ENCODE measurements around the gene ZNF423.

Gene ZNF423

GRCh38 chr16:49617016-49617629, 238.8 kb downstream of the ZNF423 start:
- Histone ChIP-seq H3K9me3 (ENCODE audit: insufficient read depth, low read length, severe bottlenecking) (no peaks in the 10 kb centered on the region), H3K9ac (ENCODE audit: low read depth, low read length) (no peak overlapping the region), H3K4me3 (ENCODE audit: low read depth in 1 of 2, low read length in 2 of 2) (no peak overlapping the region), H3K4me2 (ENCODE audit: insufficient read depth, low read length) (no peak overlapping the region), H3K4me1 (ENCODE audit: insufficient read depth, low read length) (no peaks in the 10 kb centered on the region), H3K27ac (ENCODE audit: low read length) (no peak overlapping the region), H4K20me1 (ENCODE audit: insufficient read depth, low read length) (no peaks in the 10 kb centered on the region), H3K27me3 (ENCODE audit: insufficient read depth, low read length, poor library complexity) (no peaks in the 10 kb centered on the region), H3K79me2 (ENCODE audit: insufficient read depth, low read length) (no peaks in the 10 kb centered on the region), H2AFZ (ENCODE audit: low read depth, low read length) (no peak overlapping the region), H3K36me3 (ENCODE audit: insufficient read depth, low read length) (no peaks in the 10 kb centered on the region)
- peak; percentile 1 for DNase-seq
- no peak for ATAC-seq (ENCODE audit: insufficient read depth, low read depth)
- TF ChIP-seq EZH2 (IDR thresholded peaks at IDR 0.05; ENCODE audit: borderline replicate concordance, low read depth, low read length, severe bottlenecking) (no peak), CTCF (IDR thresholded peaks at IDR 0.05; ENCODE audit: borderline replicate concordance, extremely low read depth, low read length, poor library complexity, severe bottlenecking) (no peak)

GRCh38 chr16:49615576-49615975, 240.3 kb downstream of the ZNF423 start:
- Histone ChIP-seq H3K9me3 (ENCODE audit: insufficient read depth, low read length, severe bottlenecking) (no peaks in the 10 kb centered on the region), H3K9ac (ENCODE audit: low read depth, low read length) (no peak overlapping the region), H3K4me3 (ENCODE audit: low read depth in 1 of 2, low read length in 2 of 2) (no peak overlapping the region), H3K27ac (ENCODE audit: low read length) (no peak overlapping the region), H4K20me1 (ENCODE audit: insufficient read depth, low read length) (no peaks in the 10 kb centered on the region), H3K36me3 (ENCODE audit: insufficient read depth, low read length) (no peaks in the 10 kb centered on the region), H3K79me2 (ENCODE audit: insufficient read depth, low read length) (no peaks in the 10 kb centered on the region), H3K4me2 (ENCODE audit: insufficient read depth, low read length) (no peak overlapping the region), H3K4me1 (ENCODE audit: insufficient read depth, low read length) (no peaks in the 10 kb centered on the region), H3K27me3 (ENCODE audit: insufficient read depth, low read length, poor library complexity) (no peaks in the 10 kb centered on the region), H2AFZ (ENCODE audit: low read depth, low read length) (no peak overlapping the region)
- DNase-seq (no peak), ATAC-seq (ENCODE audit: insufficient read depth, low read depth) (no peak)
- TF ChIP-seq EZH2 (IDR thresholded peaks at IDR 0.05; ENCODE audit: borderline replicate concordance, low read depth, low read length, severe bottlenecking) (no peak), CTCF (IDR thresholded peaks at IDR 0.05; ENCODE audit: borderline replicate concordance, extremely low read depth, low read length, poor library complexity, severe bottlenecking) (no peak)

GRCh38 chr16:49610983-49611382, 244.9 kb downstream of the ZNF423 start:
- DNase-seq (no peak), ATAC-seq (ENCODE audit: insufficient read depth, low read depth) (no peak)
- Histone ChIP-seq H3K27ac (ENCODE audit: low read length) (no peak overlapping the region), H3K27me3 (ENCODE audit: insufficient read depth, low read length, poor library complexity) (no peaks in the 10 kb centered on the region), H4K20me1 (ENCODE audit: insufficient read depth, low read length) (no peaks in the 10 kb centered on the region), H3K36me3 (ENCODE audit: insufficient read depth, low read length) (no peaks in the 10 kb centered on the region), H2AFZ (ENCODE audit: low read depth, low read length) (no peak overlapping the region), H3K4me3 (ENCODE audit: low read depth in 1 of 2, low read length in 2 of 2) (no peak overlapping the region), H3K9ac (ENCODE audit: low read depth, low read length) (no peak overlapping the region), H3K9me3 (ENCODE audit: insufficient read depth, low read length, severe bottlenecking) (no peaks in the 10 kb centered on the region), H3K4me1 (ENCODE audit: insufficient read depth, low read length) (no peaks in the 10 kb centered on the region), H3K4me2 (ENCODE audit: insufficient read depth, low read length) (no peak overlapping the region), H3K79me2 (ENCODE audit: insufficient read depth, low read length) (no peaks in the 10 kb centered on the region)
- no peak for TF ChIP-seq EZH2 (IDR thresholded peaks at IDR 0.05; ENCODE audit: borderline replicate concordance, low read depth, low read length, severe bottlenecking)
- TF ChIP-seq CTCF (IDR thresholded peaks at IDR 0.05; ENCODE audit: borderline replicate concordance, extremely low read depth, low read length, poor library complexity, severe bottlenecking): no peak
